Liver (tissue), 9 donors: ENCODE measurements around the gene SOX5. TPM values are rescaled to one million over a fixed set of nuclear protein-coding genes. Genes with fewer than 3 reads are reported as not detected.

ENCODE experiments used
- DNase-seq: peaks from one replicate; pipeline ENCODE4 v3.0.0-alpha.2; 2017; ENCODE audit warnings: low spot score
- H3K27ac ChIP-seq, 2 donors: one replicate each; pipeline ENCODE4 v1.7.0; 2013; ENCODE audit warnings: inconsistent platforms in 2 of 2, low read length in 2 of 2, control low read depth in 1 of 2, low read depth in 1 of 2, mild to moderate bottlenecking in 1 of 2
- H3K27me3 ChIP-seq, 4 donors: one replicate each; pipeline versions ENCODE4 v1.6.1 to v1.7.0; 2013; ENCODE audit warnings: low read length in 3 of 4, inconsistent platforms in 1 of 4, mild to moderate bottlenecking in 1 of 4, moderate library complexity in 1 of 4; ENCODE audit not compliant: control insufficient read depth in 4 of 4, insufficient read depth in 4 of 4
- H3K36me3 ChIP-seq, 4 donors: one replicate each; pipeline versions ENCODE4 v1.6.1 to v1.7.0; 2013; ENCODE audit warnings: low read length in 3 of 4, mild to moderate bottlenecking in 3 of 4, low read depth in 1 of 4, moderate library complexity in 1 of 4; ENCODE audit not compliant: control insufficient read depth in 4 of 4, insufficient read depth in 3 of 4
- H3K4me1 ChIP-seq, 4 donors: one replicate each; pipeline versions ENCODE4 v1.6.1 to v1.7.0; 2013; ENCODE audit warnings: low read length in 3 of 4, mild to moderate bottlenecking in 3 of 4, moderate library complexity in 1 of 4; ENCODE audit not compliant: control insufficient read depth in 4 of 4, insufficient read depth in 4 of 4
- H3K4me3 ChIP-seq, 3 donors: one replicate each; pipeline versions ENCODE4 v1.6.1 to v1.7.0; 2013; ENCODE audit warnings: low read length in 3 of 3, control low read depth in 1 of 3, low read depth in 1 of 3, mild to moderate bottlenecking in 1 of 3
- H3K9ac ChIP-seq, 2 donors: one replicate each; pipeline ENCODE4 v1.7.0; 2013; ENCODE audit warnings: low read length in 2 of 2, mild to moderate bottlenecking in 2 of 2, moderate library complexity in 2 of 2, control low read depth in 1 of 2, low read depth in 1 of 2
- H3K9me3 ChIP-seq, 4 donors: one replicate each; pipeline versions ENCODE4 v1.6.1 to v1.7.0; 2013; ENCODE audit warnings: low read length in 3 of 4; ENCODE audit not compliant: control insufficient read depth in 4 of 4
- EGR1 ChIP-seq, 2 donors: IDR thresholded peaks; 2 replicates each; pipeline ENCODE4 v1.6.1; 2016 to 2018; ENCODE audit warnings: antibody characterized with exemption in 2 of 2, low read depth in 2 of 2
- FOXA1 ChIP-seq: IDR thresholded peaks from 2 replicates; pipeline ENCODE4 v1.6.1; 2016; ENCODE audit warnings: antibody characterized with exemption
- GABPA ChIP-seq, 2 donors: IDR thresholded peaks in 1 of 2; conservative IDR thresholded peaks in 1 of 2; 2 replicates each; pipeline ENCODE4 v1.6.1; 2016; ENCODE audit warnings: antibody characterized with exemption in 2 of 2, mild to moderate bottlenecking in 1 of 2, moderate library complexity in 1 of 2
- HNF4A ChIP-seq, 2 donors: conservative IDR thresholded peaks; 2 replicates each; pipeline ENCODE4 v1.6.1; 2016; ENCODE audit warnings: antibody characterized with exemption in 2 of 2, mild to moderate bottlenecking in 2 of 2
- JUND ChIP-seq, 2 donors: IDR thresholded peaks; 2 replicates each; pipeline ENCODE4 v1.6.1; 2016; ENCODE audit warnings: antibody characterized with exemption in 2 of 2
- NR2F2 ChIP-seq: IDR thresholded peaks from 2 replicates; pipeline ENCODE4 v1.6.1; 2016; ENCODE audit warnings: antibody characterized with exemption
- RAD21 ChIP-seq, 2 donors: IDR thresholded peaks; 2 replicates each; pipeline ENCODE4 v1.6.1; 2016; ENCODE audit warnings: antibody characterized with exemption in 2 of 2, mild to moderate bottlenecking in 2 of 2
- RXRA ChIP-seq, 2 donors: IDR thresholded peaks; 2 replicates each; pipeline ENCODE4 v1.6.1; 2017 to 2018; ENCODE audit warnings: antibody characterized with exemption in 2 of 2, mild to moderate bottlenecking in 1 of 2
- SP1 ChIP-seq: IDR thresholded peaks from 2 replicates; pipeline ENCODE4 v1.6.1; 2018; ENCODE audit warnings: antibody characterized with exemption, mild to moderate bottlenecking
- YY1 ChIP-seq: IDR thresholded peaks from 2 replicates; pipeline ENCODE4 v1.6.1; 2016; ENCODE audit warnings: antibody characterized with exemption, mild to moderate bottlenecking
- WGBS: extraction: QIAGEN DNeasy Blood & Tissue Kit; methylation state at CpG from one replicate; pipeline ENCODE4 v1.1.7; 2013; 5-methylcytosine and 5-hydroxymethylcytosine counted together
- polyA plus RNA-seq, 2 donors: library from polyadenylated mRNA; stranded (reverse) in 1 of 2; unstranded in 1 of 2; fragments of 200-250 nt in 1 of 2; fragments of >200 nt in 1 of 2; fragmentation: Nextera tagmentation in 1 of 2; extraction: Ambion mirVana in 1 of 2; gene quantifications; one replicate each; pipeline versions ENCODE4 v1.2.1 to v1.2.3, GENCODE V29; 2013 to 2015
- total RNA-seq, 2 donors: library from RNA; depleted of rRNA; stranded (reverse); fragments of >200 nt; gene quantifications; one replicate each; pipeline ENCODE4 v1.2.3, GENCODE V29; 2014
- TF ChIP-seq, protein P1 (sequence below): fragments of 150-350 bp; IDR thresholded peaks from 2 replicates; pipeline ENCODE4 v1.5.1; 2017; ENCODE audit warnings: improper control_type of control experiment, low read depth, low read length; ENCODE audit not compliant: missing input control
- TF ChIP-seq, protein P2 (sequence below): IDR thresholded peaks from 2 replicates; pipeline ENCODE4 v1.6.1; 2016; ENCODE audit warnings: antibody characterized with exemption
- TF ChIP-seq, protein P3 (sequence below): IDR thresholded peaks from 2 replicates; pipeline ENCODE4 v1.6.1; 2016; ENCODE audit warnings: antibody characterized with exemption, mild to moderate bottlenecking
- TF ChIP-seq, protein P4 (sequence below): IDR thresholded peaks from 2 replicates; pipeline ENCODE4 v1.6.1; 2016; ENCODE audit warnings: antibody characterized with exemption
- TF ChIP-seq, protein P5 (sequence below): IDR thresholded peaks from 2 replicates; pipeline ENCODE4 v1.6.1; 2016; ENCODE audit warnings: antibody characterized with exemption
- donor health status: healthy.
- donor health status: healthy.
- donor health status: healthy.
- donor health status: healthy.
- donor health status: healthy.

The SOX5 gene
- total and polyA plus RNA-seq, 4 donors: 2.3 to 42.4 (median 12.3) TPM

DNA sequence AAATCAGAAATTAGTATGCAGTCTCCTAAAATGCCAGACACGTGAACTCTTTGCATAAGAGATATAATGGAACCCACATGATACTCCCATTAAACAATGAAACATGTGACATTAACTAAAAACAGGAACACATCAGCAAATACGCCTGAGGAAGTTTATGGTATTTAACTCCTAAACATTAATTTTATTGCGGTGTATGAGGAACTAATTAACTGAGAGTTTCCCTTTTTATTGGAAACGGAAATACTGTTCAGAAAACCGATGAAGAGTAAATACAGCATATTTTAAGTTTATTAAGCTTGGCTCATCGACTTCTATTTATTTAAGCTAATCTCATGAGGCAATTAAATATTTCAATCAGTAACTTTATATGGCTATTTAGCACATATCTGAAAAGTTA, 290.3 kb downstream of the SOX5 start:
- Histone ChIP-seq H3K4me1 (no peaks in the 10 kb centered on the region), H3K4me3 (no peak overlapping the region), H3K27me3 (no peaks in the 10 kb centered on the region), H3K9me3 (no peaks in the 10 kb centered on the region), H3K27ac (no peak overlapping the region), H3K36me3 (no peaks in the 10 kb centered on the region), H3K9ac (no peak overlapping the region)
- no peak for TF ChIP-seq SP1
- no peak for DNase-seq
- 84% methylated on average over 6 of the region's 6 CpGs for WGBS

DNA sequence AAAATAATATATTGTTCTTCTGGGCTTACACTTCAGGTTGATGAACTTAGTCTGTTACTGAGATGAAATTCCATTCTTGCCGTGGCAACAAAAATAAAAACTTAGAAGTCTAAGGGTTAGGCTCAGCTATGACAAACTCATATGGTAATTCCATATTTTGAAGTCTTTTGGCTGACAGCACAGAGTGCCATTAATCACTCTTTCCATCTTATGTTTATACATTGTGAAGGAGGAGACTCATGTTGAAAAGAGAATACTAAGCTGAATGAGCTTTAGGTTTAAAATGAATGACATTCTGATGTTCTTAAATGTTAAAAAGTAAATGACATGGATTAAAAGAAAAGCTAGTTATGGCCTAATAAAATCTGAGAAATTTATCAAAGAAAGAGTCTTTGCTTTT, 291.9 kb downstream of the SOX5 start:
- H3K9ac ChIP-seq: no peak overlapping the region
- no peaks in the 10 kb centered on the region for H3K9me3 ChIP-seq
- TF ChIP-seq FOXA1 (no peak), GABPA (IDR thresholded peaks at IDR 0.05 in 1 of 2, conservative IDR thresholded peaks at IDR 0.05 in 1 of 2) (no peak), NR2F2 (no peak), RXRA (IDR thresholded peaks at IDR 0.05) (no peak)
- TF ChIP-seq, protein P1, sequence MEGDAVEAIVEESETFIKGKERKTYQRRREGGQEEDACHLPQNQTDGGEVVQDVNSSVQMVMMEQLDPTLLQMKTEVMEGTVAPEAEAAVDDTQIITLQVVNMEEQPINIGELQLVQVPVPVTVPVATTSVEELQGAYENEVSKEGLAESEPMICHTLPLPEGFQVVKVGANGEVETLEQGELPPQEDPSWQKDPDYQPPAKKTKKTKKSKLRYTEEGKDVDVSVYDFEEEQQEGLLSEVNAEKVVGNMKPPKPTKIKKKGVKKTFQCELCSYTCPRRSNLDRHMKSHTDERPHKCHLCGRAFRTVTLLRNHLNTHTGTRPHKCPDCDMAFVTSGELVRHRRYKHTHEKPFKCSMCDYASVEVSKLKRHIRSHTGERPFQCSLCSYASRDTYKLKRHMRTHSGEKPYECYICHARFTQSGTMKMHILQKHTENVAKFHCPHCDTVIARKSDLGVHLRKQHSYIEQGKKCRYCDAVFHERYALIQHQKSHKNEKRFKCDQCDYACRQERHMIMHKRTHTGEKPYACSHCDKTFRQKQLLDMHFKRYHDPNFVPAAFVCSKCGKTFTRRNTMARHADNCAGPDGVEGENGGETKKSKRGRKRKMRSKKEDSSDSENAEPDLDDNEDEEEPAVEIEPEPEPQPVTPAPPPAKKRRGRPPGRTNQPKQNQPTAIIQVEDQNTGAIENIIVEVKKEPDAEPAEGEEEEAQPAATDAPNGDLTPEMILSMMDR: no peak
- 90% methylated on average over 1 of the region's 1 CpG for WGBS
- no peak overlapping the region for H3K4me3 ChIP-seq
- no peaks in the 10 kb centered on the region for H3K4me1 ChIP-seq
- no peak overlapping the region for H3K27ac ChIP-seq
- no peaks in the 10 kb centered on the region for H3K36me3 ChIP-seq
- H3K27me3 ChIP-seq: no peaks in the 10 kb centered on the region
- DNase-seq: no peak

DNA sequence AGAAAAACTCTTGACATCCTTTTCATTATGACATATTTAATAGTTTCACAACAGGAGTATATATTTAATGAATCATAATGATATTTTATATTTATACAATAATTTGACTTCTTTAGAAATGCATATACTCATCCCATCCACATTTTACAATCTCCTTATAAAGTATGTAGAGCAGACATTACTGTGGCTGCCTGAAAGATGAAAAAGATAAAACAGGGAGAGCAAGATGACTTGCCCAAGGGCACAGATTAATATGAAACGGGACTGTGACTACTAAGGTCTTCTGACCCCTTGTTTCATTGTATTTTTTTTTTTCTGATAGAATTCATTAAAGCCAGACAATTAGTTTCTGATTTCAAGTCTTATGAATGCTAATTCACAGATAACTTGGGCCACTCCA, 293.6 kb downstream of the SOX5 start:
- TF ChIP-seq JUND (IDR thresholded peaks at IDR 0.05) (no peak), SP1 (no peak), FOXA1 (no peak), YY1 (no peak), EGR1 (IDR thresholded peaks at IDR 0.05; ENCODE audit: low read depth in 2 of 2) (no peak)
- TF ChIP-seq, protein P2, sequence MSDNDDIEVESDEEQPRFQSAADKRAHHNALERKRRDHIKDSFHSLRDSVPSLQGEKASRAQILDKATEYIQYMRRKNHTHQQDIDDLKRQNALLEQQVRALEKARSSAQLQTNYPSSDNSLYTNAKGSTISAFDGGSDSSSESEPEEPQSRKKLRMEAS: no peak
- Histone ChIP-seq H3K9me3 (no peaks in the 10 kb centered on the region), H3K27ac (no peak overlapping the region), H3K4me1 (no peaks in the 10 kb centered on the region), H3K27me3 (no peaks in the 10 kb centered on the region), H3K36me3 (no peaks in the 10 kb centered on the region), H3K4me3 (no peak overlapping the region), H3K9ac (no peak overlapping the region)
- no peak for DNase-seq
- WGBS: 87% methylated on average over 1 of the region's 1 CpG

DNA sequence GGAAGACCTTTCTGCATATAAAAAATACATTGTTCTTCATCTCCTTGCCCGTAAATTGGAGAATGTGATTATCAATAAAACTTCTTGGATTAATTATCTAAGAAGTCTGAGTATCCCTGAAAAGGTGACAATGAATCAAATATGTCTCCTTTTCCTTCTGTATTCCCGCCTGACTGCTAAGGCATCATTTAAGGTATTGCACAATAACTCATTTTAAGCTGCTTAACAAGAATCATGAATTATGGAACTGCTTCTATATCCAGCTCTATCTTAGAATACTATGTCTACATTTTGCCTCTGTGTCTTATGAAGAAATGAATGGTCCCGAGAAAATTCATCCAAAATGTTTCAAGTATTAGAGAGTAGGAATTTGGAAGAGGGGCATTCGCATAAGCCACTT, 294.4 kb downstream of the SOX5 start:
- DNase-seq: no peak
- no peaks in the 10 kb centered on the region for H3K4me1 ChIP-seq
- 82% methylated on average over 4 of the region's 4 CpGs for WGBS
- no peaks in the 10 kb centered on the region for H3K27me3 ChIP-seq
- H3K27ac ChIP-seq: no peak overlapping the region
- no peaks in the 10 kb centered on the region for H3K9me3 ChIP-seq
- no peak overlapping the region for H3K9ac ChIP-seq
- TF ChIP-seq SP1 (no peak), RAD21 (IDR thresholded peaks at IDR 0.05) (no peak), JUND (IDR thresholded peaks at IDR 0.05) (no peak), NR2F2 (no peak), HNF4A (conservative IDR thresholded peaks at IDR 0.05) (no peak), GABPA (IDR thresholded peaks at IDR 0.05 in 1 of 2, conservative IDR thresholded peaks at IDR 0.05 in 1 of 2) (no peak), RXRA (IDR thresholded peaks at IDR 0.05) (no peak), FOXA1 (no peak), YY1 (no peak)
- TF ChIP-seq, protein P3, sequence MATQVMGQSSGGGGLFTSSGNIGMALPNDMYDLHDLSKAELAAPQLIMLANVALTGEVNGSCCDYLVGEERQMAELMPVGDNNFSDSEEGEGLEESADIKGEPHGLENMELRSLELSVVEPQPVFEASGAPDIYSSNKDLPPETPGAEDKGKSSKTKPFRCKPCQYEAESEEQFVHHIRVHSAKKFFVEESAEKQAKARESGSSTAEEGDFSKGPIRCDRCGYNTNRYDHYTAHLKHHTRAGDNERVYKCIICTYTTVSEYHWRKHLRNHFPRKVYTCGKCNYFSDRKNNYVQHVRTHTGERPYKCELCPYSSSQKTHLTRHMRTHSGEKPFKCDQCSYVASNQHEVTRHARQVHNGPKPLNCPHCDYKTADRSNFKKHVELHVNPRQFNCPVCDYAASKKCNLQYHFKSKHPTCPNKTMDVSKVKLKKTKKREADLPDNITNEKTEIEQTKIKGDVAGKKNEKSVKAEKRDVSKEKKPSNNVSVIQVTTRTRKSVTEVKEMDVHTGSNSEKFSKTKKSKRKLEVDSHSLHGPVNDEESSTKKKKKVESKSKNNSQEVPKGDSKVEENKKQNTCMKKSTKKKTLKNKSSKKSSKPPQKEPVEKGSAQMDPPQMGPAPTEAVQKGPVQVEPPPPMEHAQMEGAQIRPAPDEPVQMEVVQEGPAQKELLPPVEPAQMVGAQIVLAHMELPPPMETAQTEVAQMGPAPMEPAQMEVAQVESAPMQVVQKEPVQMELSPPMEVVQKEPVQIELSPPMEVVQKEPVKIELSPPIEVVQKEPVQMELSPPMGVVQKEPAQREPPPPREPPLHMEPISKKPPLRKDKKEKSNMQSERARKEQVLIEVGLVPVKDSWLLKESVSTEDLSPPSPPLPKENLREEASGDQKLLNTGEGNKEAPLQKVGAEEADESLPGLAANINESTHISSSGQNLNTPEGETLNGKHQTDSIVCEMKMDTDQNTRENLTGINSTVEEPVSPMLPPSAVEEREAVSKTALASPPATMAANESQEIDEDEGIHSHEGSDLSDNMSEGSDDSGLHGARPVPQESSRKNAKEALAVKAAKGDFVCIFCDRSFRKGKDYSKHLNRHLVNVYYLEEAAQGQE: no peak
- TF ChIP-seq, protein P4, sequence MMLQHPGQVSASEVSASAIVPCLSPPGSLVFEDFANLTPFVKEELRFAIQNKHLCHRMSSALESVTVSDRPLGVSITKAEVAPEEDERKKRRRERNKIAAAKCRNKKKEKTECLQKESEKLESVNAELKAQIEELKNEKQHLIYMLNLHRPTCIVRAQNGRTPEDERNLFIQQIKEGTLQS: no peak
- TF ChIP-seq, protein P5, sequence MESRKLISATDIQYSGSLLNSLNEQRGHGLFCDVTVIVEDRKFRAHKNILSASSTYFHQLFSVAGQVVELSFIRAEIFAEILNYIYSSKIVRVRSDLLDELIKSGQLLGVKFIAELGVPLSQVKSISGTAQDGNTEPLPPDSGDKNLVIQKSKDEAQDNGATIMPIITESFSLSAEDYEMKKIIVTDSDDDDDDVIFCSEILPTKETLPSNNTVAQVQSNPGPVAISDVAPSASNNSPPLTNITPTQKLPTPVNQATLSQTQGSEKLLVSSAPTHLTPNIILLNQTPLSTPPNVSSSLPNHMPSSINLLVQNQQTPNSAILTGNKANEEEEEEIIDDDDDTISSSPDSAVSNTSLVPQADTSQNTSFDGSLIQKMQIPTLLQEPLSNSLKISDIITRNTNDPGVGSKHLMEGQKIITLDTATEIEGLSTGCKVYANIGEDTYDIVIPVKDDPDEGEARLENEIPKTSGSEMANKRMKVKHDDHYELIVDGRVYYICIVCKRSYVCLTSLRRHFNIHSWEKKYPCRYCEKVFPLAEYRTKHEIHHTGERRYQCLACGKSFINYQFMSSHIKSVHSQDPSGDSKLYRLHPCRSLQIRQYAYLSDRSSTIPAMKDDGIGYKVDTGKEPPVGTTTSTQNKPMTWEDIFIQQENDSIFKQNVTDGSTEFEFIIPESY: no peak
- no peaks in the 10 kb centered on the region for H3K36me3 ChIP-seq
- H3K4me3 ChIP-seq: no peak overlapping the region
